ENCODE data around the gene ATOX1. TPM values are rescaled to one million over a fixed set of nuclear protein-coding genes. Genes with fewer than 3 reads are reported as not detected.

Gene ATOX1
- total and polyA plus RNA-seq, 2 of the 13 experiments (the other 11 are each of a cell fraction or from before 2014, with no cell fraction given) = 62.4 to 124 TPM

GRCh38 chr5:151694035-151694485 lies 64.4 kb downstream of the ATOX1 start (continued):
- TF ChIP-seq DNMT3B (CRISPR knock-in tag; conservative IDR thresholded peaks at IDR 0.05) = no peak
- TF ChIP-seq GATA4 (IDR thresholded peaks at IDR 0.05; ENCODE audit: borderline replicate concordance, low read depth) = no peak
- TF ChIP-seq ZNF775 (CRISPR knock-in tag; IDR thresholded peaks at IDR 0.05; ENCODE audit: borderline replicate concordance) = no peak
- TF ChIP-seq HCFC1 (IDR thresholded peaks at IDR 0.05; ENCODE audit: low read depth, low read length) = no peak
- TF ChIP-seq, protein P1, sequence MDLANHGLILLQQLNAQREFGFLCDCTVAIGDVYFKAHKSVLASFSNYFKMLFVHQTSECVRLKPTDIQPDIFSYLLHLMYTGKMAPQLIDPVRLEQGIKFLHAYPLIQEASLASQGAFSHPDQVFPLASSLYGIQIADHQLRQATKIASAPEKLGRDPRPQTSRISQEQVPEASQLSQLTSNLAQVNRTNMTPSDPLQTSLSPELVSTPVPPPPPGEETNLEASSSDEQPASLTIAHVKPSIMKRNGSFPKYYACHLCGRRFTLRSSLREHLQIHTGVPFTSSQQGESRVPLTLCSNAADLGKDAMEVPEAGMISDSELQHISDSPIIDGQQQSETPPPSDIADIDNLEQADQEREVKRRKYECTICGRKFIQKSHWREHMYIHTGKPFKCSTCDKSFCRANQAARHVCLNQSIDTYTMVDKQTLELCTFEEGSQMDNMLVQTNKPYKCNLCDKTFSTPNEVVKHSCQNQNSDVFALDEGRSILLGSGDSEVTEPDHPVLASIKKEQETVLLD (CRISPR knock-in tag; IDR thresholded peaks at IDR 0.05; ENCODE audit: low read depth) = no peak
- no peak for TF ChIP-seq ZNF589 (CRISPR knock-in tag; conservative IDR thresholded peaks at IDR 0.05)
- TF ChIP-seq ZFP37 (CRISPR knock-in tag; IDR thresholded peaks at IDR 0.05; ENCODE audit: borderline replicate concordance) = no peak
- TF ChIP-seq ATF7-NPFF (CRISPR knock-in tag; IDR thresholded peaks at IDR 0.05; ENCODE audit: low read depth) = no peak
- TF ChIP-seq, protein P2, sequence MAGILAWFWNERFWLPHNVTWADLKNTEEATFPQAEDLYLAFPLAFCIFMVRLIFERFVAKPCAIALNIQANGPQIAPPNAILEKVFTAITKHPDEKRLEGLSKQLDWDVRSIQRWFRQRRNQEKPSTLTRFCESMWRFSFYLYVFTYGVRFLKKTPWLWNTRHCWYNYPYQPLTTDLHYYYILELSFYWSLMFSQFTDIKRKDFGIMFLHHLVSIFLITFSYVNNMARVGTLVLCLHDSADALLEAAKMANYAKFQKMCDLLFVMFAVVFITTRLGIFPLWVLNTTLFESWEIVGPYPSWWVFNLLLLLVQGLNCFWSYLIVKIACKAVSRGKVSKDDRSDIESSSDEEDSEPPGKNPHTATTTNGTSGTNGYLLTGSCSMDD (CRISPR knock-in tag; IDR thresholded peaks at IDR 0.05) = no peak
- peak; percentile 60; the same call in 1 of the 2 replicates for TF ChIP-seq KDM1A (CRISPR knock-in tag; IDR thresholded peaks at IDR 0.05)
- TF ChIP-seq SP140L (CRISPR knock-in tag; IDR thresholded peaks at IDR 0.05; ENCODE audit: borderline replicate concordance) = no peak
- no peak for TF ChIP-seq ZNF20 (CRISPR knock-in tag; IDR thresholded peaks at IDR 0.05)
- TF ChIP-seq FIP1L1 (IDR thresholded peaks at IDR 0.05; ENCODE audit: borderline replicate concordance, insufficient read depth, low read depth, low read length) = no peak
- TF ChIP-seq THRA (CRISPR knock-in tag; IDR thresholded peaks at IDR 0.05; ENCODE audit: borderline replicate concordance) = peak; percentile 74; the same call in 1 of the 2 replicates
- no peak for TF ChIP-seq ZNF317 (CRISPR knock-in tag; IDR thresholded peaks at IDR 0.05)
- TF ChIP-seq TARDBP (CRISPR knock-in tag; IDR thresholded peaks at IDR 0.05) = no peak
- TF ChIP-seq HOXA3 (CRISPR knock-in tag; IDR thresholded peaks at IDR 0.05) = no peak
- no peak for TF ChIP-seq XRCC5 (optimal IDR thresholded peaks at IDR 0.05; ENCODE audit: low read length)
- no peak for TF ChIP-seq ZNF7 (CRISPR knock-in tag; IDR thresholded peaks at IDR 0.05)
- TF ChIP-seq MAFF (IDR thresholded peaks at IDR 0.05; ENCODE audit: low read depth, low read length) = peak; percentile 20; the same call in 1 of the 2 replicates
- TF ChIP-seq, protein P3, sequence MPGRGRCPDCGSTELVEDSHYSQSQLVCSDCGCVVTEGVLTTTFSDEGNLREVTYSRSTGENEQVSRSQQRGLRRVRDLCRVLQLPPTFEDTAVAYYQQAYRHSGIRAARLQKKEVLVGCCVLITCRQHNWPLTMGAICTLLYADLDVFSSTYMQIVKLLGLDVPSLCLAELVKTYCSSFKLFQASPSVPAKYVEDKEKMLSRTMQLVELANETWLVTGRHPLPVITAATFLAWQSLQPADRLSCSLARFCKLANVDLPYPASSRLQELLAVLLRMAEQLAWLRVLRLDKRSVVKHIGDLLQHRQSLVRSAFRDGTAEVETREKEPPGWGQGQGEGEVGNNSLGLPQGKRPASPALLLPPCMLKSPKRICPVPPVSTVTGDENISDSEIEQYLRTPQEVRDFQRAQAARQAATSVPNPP (CRISPR knock-in tag; IDR thresholded peaks at IDR 0.05) = no peak
- TF ChIP-seq THAP11 (CRISPR knock-in tag; IDR thresholded peaks at IDR 0.05) = 0 out of 2 replicates have a peak, but pooled peaks have one; percentile 47
- TF ChIP-seq YEATS2 (CRISPR knock-in tag; IDR thresholded peaks at IDR 0.05; ENCODE audit: borderline replicate concordance) = peak; percentile 46; the same call in 1 of the 2 replicates
- TF ChIP-seq ZZZ3 (CRISPR knock-in tag; IDR thresholded peaks at IDR 0.05; ENCODE audit: borderline replicate concordance) = no peak
- peak in 1 of 2 experiments; percentile 27; a peak in 1 of 4 replicates for TF ChIP-seq KLF16 (CRISPR knock-in tag; IDR thresholded peaks at IDR 0.05)
- TF ChIP-seq BATF2 (CRISPR knock-in tag; IDR thresholded peaks at IDR 0.05) = no peak

Data from HepG2 (cell line).